ENCODE data around the gene CLCN6.

The CLCN6 gene

GRCh38 chr1:11878081-11878890 is 72.3 kb downstream of the CLCN6 start:
- Histone ChIP-seq H3K4me1 (peaks cover 0 to 19% (median 13%) of the 10 kb centered on the region in 4 donors), H3K4me3 (no peak overlapping the region), H3K9me3 (no peaks in the 10 kb centered on the region), H3K27ac (no peak overlapping the region), H3K36me3 (no peaks in the 10 kb centered on the region), H3K27me3 (peaks cover 0 to 30% of the 10 kb centered on the region in 2 donors)
- no peak for DNase-seq
- TF ChIP-seq CTCF (IDR thresholded peaks at IDR 0.05) = no peak
- intact Hi-C loops (cut with DNase I; ENCODE audit: low total_unique reads) = no loop called here

- H3K4me1 ChIP-seq = peaks cover 0 to 18% (median 13%) of the 10 kb centered on the region in 4 donors
- DNase-seq = no peak
- H3K27me3 ChIP-seq = peaks cover 0 to 27% of the 10 kb centered on the region in 2 donors
These were observed 72.8 kb downstream of the CLCN6 start for GRCh38 chr1:11878891-11879190.

GRCh38 chr1:11879311-11880180 is 73.6 kb downstream of the CLCN6 start:
- Histone ChIP-seq H3K36me3 (no peaks in the 10 kb centered on the region), H3K4me3 (no peak overlapping the region), H3K27me3 (peaks cover 0 to 27% of the 10 kb centered on the region in 2 donors), H3K9me3 (no peaks in the 10 kb centered on the region), H3K27ac (no peak overlapping the region), H3K4me1 (peaks cover 0 to 14% (median 11%) of the 10 kb centered on the region in 4 donors)
- TF ChIP-seq CTCF (IDR thresholded peaks at IDR 0.05) = no peak
- intact Hi-C loops (cut with DNase I; ENCODE audit: low total_unique reads) = no loop called here
- DNase-seq = no peak

More at GRCh38 chr1:11878891-11879190, 72.8 kb downstream of the CLCN6 start:
- Histone ChIP-seq H3K9me3 (no peaks in the 10 kb centered on the region), H3K36me3 (no peaks in the 10 kb centered on the region), H3K4me3 (no peak overlapping the region), H3K27ac (no peak overlapping the region)
- intact Hi-C loops (cut with DNase I; ENCODE audit: low total_unique reads) = no loop called here
- no peak for TF ChIP-seq CTCF (IDR thresholded peaks at IDR 0.05)

GRCh38 chr1:11880181-11880575 is 74.2 kb downstream of the CLCN6 start:
- intact Hi-C loops (cut with DNase I; ENCODE audit: low total_unique reads) = no loop called here
- no peak for TF ChIP-seq CTCF (IDR thresholded peaks at IDR 0.05)
- no peak for DNase-seq
- Histone ChIP-seq H3K9me3 (no peaks in the 10 kb centered on the region), H3K36me3 (no peaks in the 10 kb centered on the region), H3K27me3 (peaks cover 0 to 27% of the 10 kb centered on the region in 2 donors), H3K4me3 (no peak overlapping the region), H3K4me1 (peaks cover 0 to 14% (median 10%) of the 10 kb centered on the region in 4 donors), H3K27ac (no peak overlapping the region)

GRCh38 chr1:11880911-11881748 is 75.1 kb downstream of the CLCN6 start:
- no peak overlapping the region for H3K27ac ChIP-seq
- H3K4me3 ChIP-seq = no peak overlapping the region
- DNase-seq = no peak
- intact Hi-C loops (cut with DNase I; ENCODE audit: low total_unique reads) = no loop called here
- peaks cover 0 to 23% of the 10 kb centered on the region in 2 donors for H3K27me3 ChIP-seq
- H3K36me3 ChIP-seq = no peaks in the 10 kb centered on the region
- no peaks in the 10 kb centered on the region for H3K9me3 ChIP-seq
- peaks cover 0 to 14% (median 10%) of the 10 kb centered on the region in 4 donors for H3K4me1 ChIP-seq
- no peak for TF ChIP-seq CTCF (IDR thresholded peaks at IDR 0.05)
